HG03457 (cell line): ENCODE data around the gene GTF2A1L.
"Not testable (repeated sequence)": the region's sequence is repeated elsewhere in the genome, so short reads cannot be mapped to it uniquely, and the experiment has no call there.

ENCODE experiments used
- ATAC-seq: cut with Tn5 transposase; IDR thresholded peaks from one replicate; pipeline ENCODE4 v1.9.1; 2021; ENCODE audit warnings: moderate number of reproducible peaks; ENCODE audit not compliant: unreplicated experiment

The GTF2A1L gene, protein sequence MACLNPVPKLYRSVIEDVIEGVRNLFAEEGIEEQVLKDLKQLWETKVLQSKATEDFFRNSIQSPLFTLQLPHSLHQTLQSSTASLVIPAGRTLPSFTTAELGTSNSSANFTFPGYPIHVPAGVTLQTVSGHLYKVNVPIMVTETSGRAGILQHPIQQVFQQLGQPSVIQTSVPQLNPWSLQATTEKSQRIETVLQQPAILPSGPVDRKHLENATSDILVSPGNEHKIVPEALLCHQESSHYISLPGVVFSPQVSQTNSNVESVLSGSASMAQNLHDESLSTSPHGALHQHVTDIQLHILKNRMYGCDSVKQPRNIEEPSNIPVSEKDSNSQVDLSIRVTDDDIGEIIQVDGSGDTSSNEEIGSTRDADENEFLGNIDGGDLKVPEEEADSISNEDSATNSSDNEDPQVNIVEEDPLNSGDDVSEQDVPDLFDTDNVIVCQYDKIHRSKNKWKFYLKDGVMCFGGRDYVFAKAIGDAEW

DNA sequence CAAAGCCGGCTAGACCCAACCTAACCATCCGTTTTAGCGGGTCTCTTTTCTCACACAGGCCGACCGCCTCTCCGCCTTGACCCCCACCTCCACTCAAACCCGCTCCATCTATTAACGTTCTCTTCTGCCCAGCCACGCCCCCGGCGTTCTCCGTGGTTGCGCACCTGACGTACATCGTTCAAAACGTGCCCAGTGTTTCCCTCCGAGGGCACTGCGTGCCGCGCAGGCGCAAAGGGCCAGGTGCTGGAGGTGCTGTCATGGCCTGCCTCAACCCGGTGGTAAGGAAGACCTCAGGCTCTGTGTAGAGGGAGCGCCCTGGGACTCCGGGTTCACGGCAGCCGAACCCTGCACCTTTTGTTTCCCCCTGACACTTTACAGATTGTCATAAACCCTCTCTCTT, at the start of gene GTF2A1L:
Gene GTF2A1L (plus strand): TSS at position 239 of the 400 bp plus-strand sequence. CDS start 19 bp downstream, at position 258.
- no peak for ATAC-seq

DNA sequence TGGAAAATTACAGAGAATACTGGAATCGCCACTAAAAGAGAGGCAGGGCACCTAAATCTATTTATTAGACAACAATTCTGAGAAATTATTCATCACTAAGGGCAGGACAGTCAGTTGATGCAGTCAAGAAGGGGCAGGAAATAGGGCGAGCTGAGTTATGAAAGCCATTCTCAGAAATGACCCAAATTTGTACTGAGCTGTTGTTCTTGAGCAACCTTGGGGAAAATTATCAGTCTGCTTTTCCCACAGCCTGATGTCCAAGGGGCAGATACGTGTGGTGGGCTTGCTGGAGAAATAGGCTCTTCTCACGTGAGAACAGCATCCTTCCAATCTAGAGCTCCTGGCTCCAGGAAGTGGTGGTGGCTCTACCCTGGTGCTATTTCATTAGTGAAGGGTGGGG, 49.1 kb upstream of the GTF2A1L start:
- ATAC-seq, result no peak

DNA sequence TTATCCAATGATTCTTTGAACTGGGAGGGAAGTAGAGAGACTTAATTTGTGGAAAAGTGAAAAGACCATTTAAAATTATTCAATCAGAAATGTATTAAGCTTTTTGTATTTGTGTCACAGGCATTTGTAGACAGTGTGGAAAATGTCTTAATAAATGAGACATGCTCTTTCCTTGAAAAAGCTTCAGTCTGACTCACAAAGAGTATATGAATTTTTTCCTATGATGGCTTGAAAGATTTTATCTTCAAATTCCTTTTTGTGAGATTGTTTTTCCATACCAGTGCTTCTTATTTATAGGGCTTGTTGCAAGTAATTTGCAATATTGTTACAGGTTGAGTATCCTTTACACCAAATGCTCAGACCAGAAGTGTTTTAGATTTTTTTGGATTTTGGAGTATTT, 48.2 kb upstream of the GTF2A1L start:
- ATAC-seq, result no peak

DNA sequence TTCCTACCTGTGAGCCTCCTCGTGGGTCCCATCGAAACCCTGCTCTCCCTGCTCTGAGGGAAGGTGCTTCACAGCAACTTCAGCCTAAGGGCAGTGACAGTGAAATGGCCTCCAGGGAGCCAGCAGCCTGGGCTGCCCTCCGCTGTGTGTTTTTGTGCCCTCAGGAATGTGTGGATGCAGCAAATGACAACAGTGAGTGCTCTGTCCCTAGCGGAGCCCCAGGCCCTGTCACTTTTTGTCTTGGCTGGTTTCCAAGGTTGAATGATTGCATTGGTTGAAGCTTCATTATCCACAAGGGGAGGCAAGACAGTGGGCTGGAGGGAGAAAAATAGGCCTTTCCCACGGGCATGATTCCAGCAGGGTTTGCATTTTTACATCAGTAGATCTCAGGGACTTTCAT, 44.8 kb upstream of the GTF2A1L start:
- no peak for ATAC-seq

DNA sequence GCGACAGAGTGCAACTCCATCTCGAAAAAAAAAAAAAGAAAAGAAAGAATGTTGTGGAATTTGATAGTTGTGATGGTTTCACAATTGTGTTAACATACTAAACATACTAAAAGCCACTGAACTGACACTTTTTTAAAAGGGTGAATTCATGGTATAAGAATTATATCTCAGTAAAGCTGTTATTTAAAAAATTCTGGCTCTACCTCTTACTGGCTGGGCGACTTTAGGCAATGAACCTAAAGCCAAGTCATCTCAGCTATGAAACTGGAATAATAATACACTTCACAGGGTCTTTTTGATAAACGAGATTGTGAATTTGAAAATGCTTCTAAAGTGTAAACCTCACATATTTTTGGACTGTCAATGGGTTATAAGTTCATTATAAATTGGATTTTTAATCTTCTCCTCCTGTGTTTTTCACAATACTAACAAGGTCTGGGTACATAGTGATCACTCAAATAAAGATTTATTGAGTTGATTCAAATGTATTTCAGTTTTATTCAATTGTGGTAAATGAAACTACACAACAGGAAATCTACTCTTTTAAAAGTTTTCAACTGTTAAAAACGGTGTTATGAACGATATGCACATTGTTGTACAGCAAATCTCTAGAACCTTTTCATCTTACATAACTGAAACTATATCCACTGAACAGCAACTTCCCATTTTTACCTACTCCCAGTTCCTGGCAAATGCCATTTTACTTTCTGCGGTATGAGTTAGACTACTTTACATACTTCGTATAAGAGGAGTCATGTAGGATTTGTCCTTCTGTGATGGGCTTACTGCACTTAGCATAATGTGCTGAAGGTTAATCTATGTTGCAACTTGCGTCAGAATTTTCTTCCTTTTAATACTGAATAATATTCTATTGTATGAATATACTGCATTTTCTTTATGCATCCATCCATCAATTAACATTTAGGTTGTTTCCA, 43.0 kb upstream of the GTF2A1L start:
- no peak for ATAC-seq

DNA sequence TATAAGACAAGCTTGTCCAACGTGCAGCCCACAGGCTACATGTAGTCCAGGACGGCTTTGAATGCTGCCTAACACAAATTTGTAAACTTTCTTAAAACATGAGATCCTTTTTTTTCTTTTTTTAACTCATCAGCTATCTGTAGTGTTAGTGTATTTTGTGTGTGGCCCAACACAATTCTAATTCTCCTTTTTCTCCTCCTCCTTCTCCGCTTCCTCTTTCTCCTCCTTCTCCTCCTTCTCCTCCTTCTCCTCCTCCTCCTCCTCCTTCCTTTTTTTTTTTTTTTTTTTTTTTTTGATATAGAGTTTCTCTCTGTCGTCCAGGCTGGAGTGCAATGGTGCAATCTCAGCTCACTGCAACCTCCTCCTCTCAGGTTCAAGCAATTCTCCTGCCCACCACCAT, 39.3 kb upstream of the GTF2A1L start:
- no peak for ATAC-seq

DNA sequence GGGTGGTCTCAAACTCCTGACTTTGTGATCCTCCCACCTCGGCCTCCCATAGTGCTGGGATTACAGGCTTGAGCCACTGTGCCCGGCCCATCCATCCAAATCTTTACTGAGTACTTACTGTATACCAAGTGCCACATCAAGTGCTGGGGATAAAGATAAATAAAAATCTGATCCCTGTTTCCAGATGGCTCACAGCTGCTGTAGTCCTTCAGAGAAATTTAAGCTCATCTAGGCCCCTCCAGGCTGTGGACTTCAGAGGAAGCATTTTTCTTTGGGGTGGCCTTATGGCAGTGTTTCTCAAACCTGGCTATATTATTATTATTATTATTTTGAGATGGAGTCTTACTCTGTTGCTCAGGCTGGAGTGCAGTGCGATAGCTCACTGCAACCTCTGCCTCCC, 33.7 kb upstream of the GTF2A1L start:
- no peak for ATAC-seq

DNA sequence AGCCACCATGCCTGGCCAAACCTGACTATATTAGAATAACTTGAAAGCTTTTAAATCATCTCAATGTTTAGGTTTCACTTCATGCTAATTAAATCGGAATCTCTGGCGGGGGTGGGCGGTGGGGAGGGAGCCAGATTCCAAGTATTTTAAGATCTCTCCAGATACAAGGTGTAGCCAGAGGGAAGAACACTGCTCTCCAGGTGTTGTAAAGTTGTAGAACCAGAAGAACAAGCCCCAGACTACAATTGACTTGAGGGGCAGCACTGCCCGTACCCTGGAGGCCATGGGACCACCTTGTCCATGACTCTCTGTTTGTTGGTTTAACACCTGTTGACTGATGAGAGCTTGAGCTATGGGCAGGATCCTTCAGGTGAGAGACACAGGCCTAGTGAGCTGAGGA, 33.1 kb upstream of the GTF2A1L start:
- ATAC-seq, result no peak

DNA sequence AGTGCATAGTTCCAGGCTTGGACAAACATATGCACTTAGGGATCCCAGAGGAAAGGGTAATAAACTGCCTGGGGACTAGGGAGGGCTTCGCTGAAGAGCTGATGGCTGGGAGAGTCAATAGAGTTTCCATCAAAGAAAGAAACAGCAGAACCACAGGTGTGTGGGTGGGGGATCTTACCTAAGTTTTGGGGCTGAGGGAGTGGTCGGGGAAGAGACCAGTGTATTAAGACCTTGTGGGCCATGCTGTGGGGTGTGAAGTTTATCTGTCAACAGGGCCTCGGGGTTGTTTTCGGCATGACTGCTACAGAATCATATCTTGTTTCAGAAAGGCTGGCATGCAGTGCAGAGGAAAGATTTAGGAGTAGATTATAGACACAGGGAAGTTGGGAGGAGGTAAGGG, 31.2 kb upstream of the GTF2A1L start:
- ATAC-seq, result no peak

DNA sequence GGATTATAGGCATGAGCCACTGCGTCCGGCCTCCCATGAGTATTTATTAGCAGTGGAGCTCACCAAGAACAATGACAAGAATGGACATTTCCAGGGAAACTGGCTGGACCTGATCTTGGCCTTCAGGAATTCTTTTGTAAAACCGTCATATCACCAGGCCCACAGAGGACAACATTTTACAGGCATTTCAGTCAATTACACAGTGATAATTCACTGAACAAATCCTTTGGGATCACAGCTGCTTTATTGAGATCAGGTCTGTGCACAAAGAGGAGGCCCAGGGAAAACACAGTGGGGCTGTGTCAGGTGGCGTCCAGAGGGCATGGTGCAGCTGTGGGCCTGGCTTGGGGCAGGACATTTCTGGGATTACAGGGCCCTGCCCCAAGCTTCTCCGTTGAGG, 30.1 kb upstream of the GTF2A1L start:
- no peak for ATAC-seq

DNA sequence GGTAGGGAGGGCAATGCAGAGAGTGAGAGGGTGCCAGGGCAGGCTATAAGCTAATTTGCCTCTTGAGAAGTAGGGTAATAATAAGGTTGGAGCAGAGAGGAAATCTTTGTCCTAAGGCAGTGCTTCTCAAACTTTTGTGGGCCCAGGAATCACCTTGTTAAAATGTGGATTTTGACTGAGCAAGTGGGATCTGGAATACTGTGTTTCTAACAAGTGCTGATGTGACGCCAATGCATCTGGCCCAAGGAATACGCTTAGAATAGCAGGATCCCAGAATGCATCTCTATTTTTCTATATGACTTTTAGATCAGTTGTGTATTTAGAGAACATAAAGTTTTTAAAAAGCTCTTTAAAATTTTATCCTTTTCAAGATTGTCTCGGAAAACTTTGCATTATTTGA, 29.7 kb upstream of the GTF2A1L start:
- no peak for ATAC-seq

DNA sequence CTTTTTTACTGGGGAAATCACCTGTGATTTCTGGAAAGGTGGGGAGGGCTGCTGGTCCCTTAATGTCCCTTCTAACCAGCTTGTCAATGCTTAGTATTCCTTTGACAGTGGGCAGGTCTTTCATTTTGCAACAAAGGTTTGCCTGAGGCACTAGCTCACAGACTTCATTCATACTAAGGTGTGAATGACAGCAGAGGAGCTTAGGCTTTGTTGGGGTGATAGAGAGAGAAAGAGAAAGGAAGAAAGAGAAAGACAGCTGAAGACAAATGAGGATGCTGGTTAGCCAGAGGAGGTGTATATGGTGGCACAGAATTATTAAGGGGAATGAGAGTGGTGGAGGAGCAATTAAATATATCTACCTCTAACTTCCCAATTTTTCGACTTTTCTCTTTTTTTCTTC, 28.9 kb upstream of the GTF2A1L start:
- no peak for ATAC-seq

DNA sequence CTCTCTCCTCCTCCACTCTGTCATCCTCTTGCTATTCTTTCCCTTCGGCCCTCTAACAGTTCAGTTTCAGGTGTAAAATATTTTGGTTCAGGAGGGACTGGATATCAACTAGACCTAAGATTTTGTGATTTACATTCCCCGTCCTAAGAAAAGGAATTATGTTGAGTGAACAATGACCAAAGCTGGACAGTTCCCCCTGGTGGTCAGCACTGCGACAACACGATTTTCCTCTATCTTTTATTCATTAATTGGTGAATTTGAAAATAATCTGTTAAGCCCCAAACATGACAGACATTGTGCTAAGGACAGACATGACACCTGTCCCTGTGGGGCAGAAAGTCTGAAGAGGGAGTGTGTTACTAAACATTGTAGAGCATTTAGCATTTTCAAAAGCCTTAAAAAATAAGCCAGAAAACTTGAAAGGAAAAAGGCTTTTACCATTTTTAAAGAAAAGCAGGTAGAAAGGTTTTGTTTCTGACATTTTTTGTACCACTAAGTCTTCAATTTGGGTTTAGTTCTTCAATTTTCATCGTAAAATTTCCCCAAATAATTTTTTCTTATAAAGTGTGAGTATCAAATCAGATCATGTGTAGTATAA, 28.4 kb upstream of the GTF2A1L start:
- ATAC-seq, result no peak

DNA sequence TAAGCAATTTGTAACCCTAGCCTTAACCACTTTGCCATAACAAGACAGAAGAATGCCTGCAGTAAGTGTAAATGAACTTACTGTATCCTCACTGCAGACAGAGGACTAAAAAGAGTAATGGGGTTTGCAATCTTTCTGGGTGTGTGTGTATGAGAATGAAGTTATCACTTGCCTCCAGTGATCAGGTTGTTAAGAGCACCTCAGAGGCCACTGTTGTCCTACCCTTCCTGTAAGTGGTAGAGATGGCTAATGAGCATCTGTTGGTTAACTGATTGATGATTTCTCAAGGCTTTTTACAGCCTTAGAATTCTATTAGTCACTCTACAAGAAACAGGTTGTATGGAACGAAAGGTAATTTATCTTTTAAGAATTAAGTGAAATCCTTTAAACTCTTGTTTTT, 27.6 kb upstream of the GTF2A1L start:
- no peak for ATAC-seq

DNA sequence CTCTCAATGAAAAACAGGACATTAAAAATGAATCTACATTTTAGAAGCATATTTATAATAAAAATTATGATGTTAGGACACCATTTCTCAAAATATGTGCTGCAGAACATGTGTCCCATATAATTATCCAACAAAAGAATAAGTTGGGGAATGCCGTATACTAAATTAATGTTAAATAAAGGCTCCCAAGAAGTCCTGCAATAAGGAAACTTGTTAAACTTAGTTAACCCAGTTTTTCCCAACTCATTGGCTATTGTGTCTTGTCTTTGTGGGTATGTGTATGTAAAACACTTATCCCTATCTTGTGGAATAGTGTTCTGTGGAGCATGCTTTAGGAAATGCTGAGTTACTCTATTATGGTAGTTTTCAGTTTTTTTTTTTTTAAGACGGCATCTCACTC, 25.6 kb upstream of the GTF2A1L start:
- no peak for ATAC-seq

DNA sequence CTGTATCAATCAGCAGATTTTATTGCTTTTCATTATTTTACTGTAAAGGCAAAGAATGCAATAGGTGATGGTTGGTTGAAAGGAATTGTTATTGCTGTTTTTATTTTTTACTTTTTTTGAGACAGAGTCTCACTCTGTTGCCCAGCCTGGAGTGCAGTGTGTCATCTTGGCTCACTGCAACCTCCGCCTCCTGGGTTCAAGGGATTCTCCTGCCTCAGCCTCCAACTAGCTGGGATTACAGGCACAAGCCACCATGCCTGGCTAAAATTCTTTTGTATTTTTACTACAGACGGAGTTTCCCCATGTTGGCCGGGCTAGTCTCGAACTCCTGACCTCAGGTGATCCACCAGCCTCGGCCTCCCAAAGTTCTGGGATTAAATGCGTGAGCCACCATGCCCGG, 20.9 kb upstream of the GTF2A1L start:
- ATAC-seq, result not testable (repeated sequence)

DNA sequence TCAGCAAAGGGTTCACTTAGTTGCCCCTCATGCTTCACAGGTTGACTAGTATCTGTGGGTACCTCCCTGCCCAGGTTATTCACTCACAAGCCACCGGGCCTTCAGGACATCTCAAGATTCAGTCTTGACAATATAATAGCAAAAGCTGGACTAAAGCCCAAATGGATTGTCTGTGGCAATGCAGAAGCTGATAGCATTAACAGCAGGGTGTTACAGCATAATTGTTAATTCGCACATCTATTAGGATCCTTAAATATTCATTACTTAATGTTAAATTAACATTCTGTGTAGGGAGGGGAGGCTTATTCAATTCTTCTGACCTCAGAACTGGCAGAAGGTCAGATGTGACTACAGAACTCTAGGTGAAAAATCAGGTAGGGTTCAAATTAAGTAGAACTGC, 20.2 kb upstream of the GTF2A1L start:
- no peak for ATAC-seq

DNA sequence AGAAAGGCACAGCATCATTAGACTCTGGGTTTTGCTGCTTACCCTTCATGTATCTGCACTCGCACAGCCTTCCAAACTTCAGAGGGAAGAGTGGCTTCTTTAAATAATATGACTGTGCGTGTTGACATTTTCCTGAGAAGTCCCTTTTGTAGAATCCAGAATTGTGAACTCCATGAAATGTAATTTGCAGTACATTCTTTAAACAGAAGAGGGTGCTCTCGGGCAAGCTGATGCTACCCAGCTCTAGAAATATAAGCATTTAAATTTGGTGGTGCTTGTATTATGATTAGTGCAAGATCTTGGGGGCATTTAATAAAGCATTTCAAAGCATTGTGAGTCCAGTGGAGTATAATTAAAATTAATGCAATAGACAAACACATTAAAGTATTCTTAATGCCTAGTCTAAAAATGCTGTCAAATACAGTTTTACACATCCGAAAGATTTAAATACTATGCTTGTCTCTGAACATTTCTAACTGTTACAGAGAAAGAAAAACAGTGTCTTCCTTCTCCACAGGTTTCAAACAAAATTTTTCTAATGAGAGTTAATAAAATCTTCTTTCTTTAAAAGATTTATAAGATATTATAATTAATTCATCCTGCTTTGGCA, 17.3 kb upstream of the GTF2A1L start:
- no peak for ATAC-seq

DNA sequence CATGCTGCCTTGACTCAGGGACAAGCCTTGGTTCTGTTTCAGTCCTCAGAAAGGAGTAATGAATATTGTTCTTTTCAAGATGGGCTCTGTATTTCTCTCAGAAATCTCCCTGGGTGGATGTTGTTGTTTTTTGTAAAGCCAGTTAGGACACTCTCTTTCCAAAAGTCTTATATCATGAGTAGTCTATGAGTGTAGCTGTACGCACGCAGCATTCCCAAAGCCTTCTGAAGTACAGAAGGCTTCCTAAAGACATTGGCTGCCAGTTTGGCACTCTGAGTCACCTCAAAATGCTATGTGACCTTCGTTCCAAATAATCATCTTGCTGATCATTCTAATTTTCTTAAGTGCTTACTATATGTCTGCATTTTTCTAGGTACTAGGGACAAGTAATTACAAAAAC, 16.7 kb upstream of the GTF2A1L start:
- ATAC-seq, result no peak

DNA sequence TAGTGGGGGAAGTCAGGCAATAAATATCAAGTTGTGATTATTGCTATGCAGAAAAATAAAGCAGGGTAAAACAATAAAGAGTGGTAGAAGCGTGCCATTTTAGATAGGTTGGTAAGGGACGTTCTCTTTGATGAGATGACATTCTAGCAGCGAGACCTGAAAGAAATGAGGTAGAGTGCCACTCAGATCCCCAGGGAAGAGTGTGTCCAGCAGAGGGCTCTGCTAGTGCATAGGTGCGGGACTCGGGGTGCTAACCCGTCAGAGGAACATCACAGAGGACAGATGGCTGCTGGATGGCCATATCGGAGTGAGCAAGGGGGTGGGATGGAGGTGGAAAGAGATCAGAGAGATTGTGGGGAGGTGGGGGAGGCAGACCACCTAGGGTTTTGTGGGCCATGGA, 16.3 kb upstream of the GTF2A1L start:
- no peak for ATAC-seq
